GM12878 (cell line): ENCODE results near the gene NUDT22. TPM values are rescaled to one million over a fixed set of nuclear protein-coding genes. Genes with fewer than 3 reads are reported as not detected.

ENCODE experiments used
- BMI1 ChIP-seq: fragments of 450-650 bp; IDR thresholded peaks from 2 replicates; pipeline ENCODE4 v1.6.1; 2016; ENCODE audit warnings: mild to moderate bottlenecking, moderate library complexity, borderline replicate concordance
- CBFB ChIP-seq: IDR thresholded peaks from 2 replicates; pipeline ENCODE4 v1.6.1; 2016; ENCODE audit warnings: antibody characterized with exemption, low read depth
- CHD4 ChIP-seq: fragments of 200-600 bp; sonication (generic); IDR thresholded peaks from 2 replicates; pipeline ENCODE4 v1.6.1; 2016; ENCODE audit warnings: mild to moderate bottlenecking
- DPF2 ChIP-seq: fragments of 450-650 bp; IDR thresholded peaks from 2 replicates; pipeline ENCODE4 v1.6.1; 2017; ENCODE audit warnings: mild to moderate bottlenecking
- EP300 ChIP-seq, 2 experiments: fragments of 150-350 bp in 1 of 2; IDR thresholded peaks; 2 replicates each; pipeline ENCODE4 v1.6.1; 2011 to 2012; ENCODE audit warnings: low read depth in 2 of 2, low read length in 2 of 2, borderline replicate concordance in 1 of 2, improper control_type of control experiment in 1 of 2, inconsistent platforms in 1 of 2; ENCODE audit not compliant: control insufficient read depth in 1 of 2
- HCFC1 ChIP-seq: fragments of 150-350 bp; IDR thresholded peaks from 2 replicates; pipeline ENCODE4 v1.6.1; 2014; ENCODE audit warnings: low read length
- JUNB ChIP-seq: IDR thresholded peaks from 2 replicates; pipeline ENCODE4 v1.6.1; 2016; ENCODE audit warnings: antibody characterized with exemption, mild to moderate bottlenecking
- MLLT1 ChIP-seq: fragments of 450-650 bp; IDR thresholded peaks from 2 replicates; pipeline ENCODE4 v1.6.1; 2016; ENCODE audit warnings: mild to moderate bottlenecking
- NFXL1 ChIP-seq: fragments of 450-650 bp; IDR thresholded peaks from 2 replicates; pipeline ENCODE4 v1.6.1; 2017; ENCODE audit warnings: antibody characterized with exemption, mild to moderate bottlenecking, borderline replicate concordance
- NFYB ChIP-seq: IDR thresholded peaks from 2 replicates; pipeline ENCODE4 v1.6.1; 2011; ENCODE audit warnings: low read depth, mild to moderate bottlenecking, low read length, improper control_type of control experiment, moderate library complexity; ENCODE audit not compliant: insufficient read depth
- POLR2AphosphoS5 ChIP-seq: IDR thresholded peaks from 2 replicates; pipeline ENCODE4 v1.6.1; 2011; ENCODE audit warnings: mild to moderate bottlenecking, low read length, inconsistent platforms
- POU2F2 ChIP-seq: IDR thresholded peaks from 3 replicates; pipeline ENCODE4 v1.6.1; 2011; ENCODE audit warnings: low read depth, mild to moderate bottlenecking, low read length, borderline replicate concordance
- RFX5 ChIP-seq: IDR thresholded peaks from 2 replicates; pipeline ENCODE4 v1.6.1; 2011; ENCODE audit warnings: low read depth, low read length, improper control_type of control experiment
- SIN3A ChIP-seq: IDR thresholded peaks from 2 replicates; pipeline ENCODE4 v1.6.1; 2012; ENCODE audit warnings: low read depth, low read length, improper control_type of control experiment
- SMC3 ChIP-seq: IDR thresholded peaks from 2 replicates; pipeline ENCODE4 v1.6.1; 2011; ENCODE audit warnings: low read length, improper control_type of control experiment, borderline replicate concordance
- SPI1 ChIP-seq: IDR thresholded peaks from 2 replicates; pipeline ENCODE4 v1.6.1; 2011; ENCODE audit warnings: low read depth, mild to moderate bottlenecking, low read length, moderate library complexity, borderline replicate concordance; ENCODE audit not compliant: insufficient read depth
- STAT1 ChIP-seq: fragments of 450-650 bp; conservative IDR thresholded peaks from 2 replicates; pipeline ENCODE4 v1.6.1; 2014; ENCODE audit warnings: antibody characterized with exemption, mild to moderate bottlenecking
- TARDBP ChIP-seq: IDR thresholded peaks from 2 replicates; pipeline ENCODE4 v1.6.1; 2016; ENCODE audit warnings: borderline replicate concordance
- TBL1XR1 ChIP-seq: IDR thresholded peaks from 2 replicates; pipeline ENCODE4 v1.6.1; 2012; ENCODE audit warnings: low read depth, low read length, improper control_type of control experiment
- TCF7 ChIP-seq: IDR thresholded peaks from 2 replicates; pipeline ENCODE4 v1.6.1; 2014; ENCODE audit warnings: antibody characterized with exemption, borderline replicate concordance
- ZBTB4 ChIP-seq: fragments of 450-650 bp; formaldehyde crosslinking; IDR thresholded peaks from 2 replicates; pipeline ENCODE4 v1.4.0; 2022; ENCODE audit warnings: mild to moderate bottlenecking, moderate library complexity
- ZNF217 ChIP-seq: fragments of 450-650 bp; IDR thresholded peaks from 2 replicates; pipeline ENCODE4 v1.6.1; 2017; ENCODE audit warnings: antibody characterized with exemption, mild to moderate bottlenecking
- ZNF384 ChIP-seq: IDR thresholded peaks from 2 replicates; pipeline ENCODE4 v1.6.1; 2012; ENCODE audit warnings: low read depth, mild to moderate bottlenecking, low read length, improper control_type of control experiment, borderline replicate concordance
- ZNF622 ChIP-seq: fragments of 450-650 bp; IDR thresholded peaks from 2 replicates; pipeline ENCODE4 v1.6.1; 2017; ENCODE audit warnings: mild to moderate bottlenecking, inconsistent platforms
- polyA plus RNA-seq, 11 experiments: library from polyadenylated mRNA; depleted of rRNA in 4 of 11; unstranded in 6 of 11; stranded (reverse) in 5 of 11; fragments of >200 nt; fragmentation: Nextera tagmentation in 4 of 11; fragmentation: Illumina TruSeq in 1 of 11; extraction: Ambion mirVana in 4 of 11; extraction: Trizol in 1 of 11; gene quantifications; 1 replicate in 1 of 11; 2 replicates in 10 of 11; pipeline versions ENCODE4 v1.2.1 to v1.2.3, GENCODE V29; 2011 to 2016; ENCODE audit warnings: inconsistent platforms in 2 of 11, missing spikeins in 2 of 11, low read depth in 1 of 11
- total RNA-seq, 4 experiments: library from RNA; depleted of rRNA in 3 of 4; stranded (reverse); fragments of >200 nt in 3 of 4; fragmentation: Illumina TruSeq in 1 of 4; extraction: Trizol in 1 of 4; gene quantifications; 2 replicates each; pipeline versions ENCODE4 v1.2.1 to v1.2.3, GENCODE V29; 2013 to 2021
- TF ChIP-seq, protein P1 (sequence below): IDR thresholded peaks from 2 replicates; pipeline ENCODE4 v1.6.1; 2011; ENCODE audit warnings: borderline replicate concordance, low read depth, mild to moderate bottlenecking, moderate library complexity, mixed read lengths, low read length; ENCODE audit not compliant: insufficient read depth; ENCODE audit errors: extremely low read length
- TF ChIP-seq, protein P2 (sequence below): fragments of 450-650 bp; conservative IDR thresholded peaks from 2 replicates; pipeline ENCODE4 v1.6.1; 2017; ENCODE audit warnings: mild to moderate bottlenecking, moderate library complexity

Gene NUDT22
- total and polyA plus RNA-seq, 10 of the 15 experiments (the other 5 are each of a cell fraction or from before 2014, with no cell fraction given), result 6.7 to 115 (median 64.7) TPM

DNA sequence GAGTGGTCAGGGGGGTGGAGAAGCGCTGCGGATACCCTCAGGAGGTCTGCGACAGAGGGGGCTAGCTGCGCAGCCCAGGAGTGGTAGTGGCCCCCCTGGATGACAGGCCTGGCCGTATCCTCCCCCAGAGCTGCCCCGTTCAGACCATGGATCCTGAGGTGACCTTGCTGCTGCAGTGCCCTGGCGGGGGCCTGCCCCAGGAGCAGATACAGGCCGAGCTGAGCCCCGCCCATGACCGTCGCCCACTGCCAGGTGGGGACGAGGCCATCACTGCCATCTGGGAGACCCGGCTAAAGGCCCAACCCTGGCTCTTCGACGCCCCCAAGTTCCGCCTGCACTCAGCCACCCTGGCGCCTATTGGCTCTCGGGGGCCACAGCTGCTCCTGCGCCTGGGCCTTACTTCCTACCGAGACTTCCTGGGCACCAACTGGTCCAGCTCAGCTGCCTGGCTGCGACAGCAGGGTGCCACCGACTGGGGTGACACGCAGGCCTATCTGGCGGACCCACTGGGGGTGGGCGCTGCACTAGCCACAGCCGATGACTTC is 505 bp downstream of the NUDT22 start (continued):
- TF ChIP-seq BMI1, result no peak
- TF ChIP-seq SMC3, result no peak
- no peak for TF ChIP-seq TCF7
- no peak for TF ChIP-seq TBL1XR1
- TF ChIP-seq DPF2, result peak; percentile 33
- TF ChIP-seq ZBTB4 (CRISPR knock-in tag), result no peak
- peak; percentile 33 for TF ChIP-seq POLR2AphosphoS5
- TF ChIP-seq CBFB, result no peak
- no peak for TF ChIP-seq TARDBP
- no peak for TF ChIP-seq HCFC1
- no peak for TF ChIP-seq EP300 (IDR thresholded peaks at IDR 0.05; ENCODE audit: borderline replicate concordance in 1 of 2, control insufficient read depth in 1 of 2, low read depth in 2 of 2, low read length in 2 of 2)
- no peak for TF ChIP-seq ZNF622
- TF ChIP-seq POU2F2, result no peak
- no peak for TF ChIP-seq CHD4
- TF ChIP-seq, protein P1, sequence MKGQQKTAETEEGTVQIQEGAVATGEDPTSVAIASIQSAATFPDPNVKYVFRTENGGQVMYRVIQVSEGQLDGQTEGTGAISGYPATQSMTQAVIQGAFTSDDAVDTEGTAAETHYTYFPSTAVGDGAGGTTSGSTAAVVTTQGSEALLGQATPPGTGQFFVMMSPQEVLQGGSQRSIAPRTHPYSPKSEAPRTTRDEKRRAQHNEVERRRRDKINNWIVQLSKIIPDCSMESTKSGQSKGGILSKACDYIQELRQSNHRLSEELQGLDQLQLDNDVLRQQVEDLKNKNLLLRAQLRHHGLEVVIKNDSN, result no peak
- TF ChIP-seq ZNF384, result no peak
- no peak for TF ChIP-seq RFX5
- TF ChIP-seq, protein P2, sequence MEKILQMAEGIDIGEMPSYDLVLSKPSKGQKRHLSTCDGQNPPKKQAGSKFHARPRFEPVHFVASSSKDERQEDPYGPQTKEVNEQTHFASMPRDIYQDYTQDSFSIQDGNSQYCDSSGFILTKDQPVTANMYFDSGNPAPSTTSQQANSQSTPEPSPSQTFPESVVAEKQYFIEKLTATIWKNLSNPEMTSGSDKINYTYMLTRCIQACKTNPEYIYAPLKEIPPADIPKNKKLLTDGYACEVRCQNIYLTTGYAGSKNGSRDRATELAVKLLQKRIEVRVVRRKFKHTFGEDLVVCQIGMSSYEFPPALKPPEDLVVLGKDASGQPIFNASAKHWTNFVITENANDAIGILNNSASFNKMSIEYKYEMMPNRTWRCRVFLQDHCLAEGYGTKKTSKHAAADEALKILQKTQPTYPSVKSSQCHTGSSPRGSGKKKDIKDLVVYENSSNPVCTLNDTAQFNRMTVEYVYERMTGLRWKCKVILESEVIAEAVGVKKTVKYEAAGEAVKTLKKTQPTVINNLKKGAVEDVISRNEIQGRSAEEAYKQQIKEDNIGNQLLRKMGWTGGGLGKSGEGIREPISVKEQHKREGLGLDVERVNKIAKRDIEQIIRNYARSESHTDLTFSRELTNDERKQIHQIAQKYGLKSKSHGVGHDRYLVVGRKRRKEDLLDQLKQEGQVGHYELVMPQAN, result peak; percentile 74
- no peak for TF ChIP-seq ZNF217
- peak; percentile 67; the same call in 1 of the 2 replicates for TF ChIP-seq SIN3A
- TF ChIP-seq JUNB, result no peak
- no peak for TF ChIP-seq NFXL1
- no peak for TF ChIP-seq MLLT1
- 0 out of 2 replicates have a peak, but pooled peaks have one; percentile 24 for TF ChIP-seq SPI1
- TF ChIP-seq STAT1, result no peak
- TF ChIP-seq NFYB, result peak; percentile 68
